Fibroblast of skin of right biceps (primary cell): ENCODE data around the gene PANX2.
"Not testable (repeated sequence)": the region's sequence is repeated elsewhere in the genome, so short reads cannot be mapped to it uniquely, and the experiment has no call there.

Experiments
- DNase-seq: peaks from one replicate; pipeline ENCODE4 v3.0.0-alpha.2; 2013

PANX2 gene

DNA sequence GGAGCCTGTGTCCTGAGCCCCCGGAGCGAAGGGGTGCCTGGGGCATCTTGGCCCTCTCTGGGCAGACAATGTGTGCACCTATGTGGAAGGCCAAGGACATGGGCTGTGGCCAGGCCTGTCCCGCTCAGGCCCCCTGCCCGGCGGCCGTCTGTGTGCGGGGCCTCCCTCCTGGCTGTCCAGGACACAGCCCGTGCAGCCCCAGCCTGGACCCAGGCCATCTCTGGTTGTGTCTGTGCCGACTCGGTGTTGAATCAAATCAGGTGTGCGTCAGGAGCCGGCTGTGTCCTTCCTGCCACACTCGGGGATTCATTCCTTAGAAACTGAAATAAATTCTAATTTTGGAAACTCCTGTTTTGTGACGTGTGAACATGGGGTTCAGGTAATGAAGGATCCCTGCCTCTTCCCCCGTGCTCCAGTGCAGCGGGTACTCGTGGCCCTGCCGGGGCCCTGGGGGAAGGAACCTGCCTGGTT, 28.8 kb downstream of the PANX2 start:
- no peak for DNase-seq

DNA sequence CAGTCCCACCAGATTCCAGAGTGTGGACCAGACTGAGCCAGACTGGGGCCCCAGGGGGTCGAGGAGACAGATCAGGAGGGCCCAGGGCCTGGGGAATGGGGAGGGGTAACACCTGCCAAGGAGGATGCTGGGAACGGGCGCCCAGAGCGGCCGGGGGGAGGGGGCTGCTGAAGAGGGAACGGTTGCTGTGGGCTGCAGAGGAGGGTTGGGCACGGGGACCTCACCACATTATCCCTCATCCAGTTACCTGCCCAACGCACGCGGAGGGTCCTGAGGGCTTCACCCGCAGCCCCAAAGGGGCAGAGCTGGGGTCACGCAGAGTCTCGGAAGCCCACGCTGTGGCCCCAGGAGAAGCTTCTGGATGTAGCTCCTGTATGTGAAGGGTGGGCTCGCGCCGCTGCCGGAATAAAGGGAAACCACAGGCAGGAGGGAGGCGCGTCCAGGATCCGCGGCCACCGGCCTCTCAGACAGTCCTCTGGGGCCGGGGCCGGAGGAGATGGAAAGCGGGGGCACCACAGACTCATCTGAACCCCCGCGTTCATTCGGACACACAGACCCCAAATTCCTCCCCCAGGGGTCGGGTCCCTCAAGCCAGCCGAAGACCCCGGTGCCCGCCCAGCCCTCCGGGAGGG, 29.4 kb downstream of the PANX2 start:
- DNase-seq: no peak

- DNase-seq: peak; percentile 88
These were observed 30.1 kb downstream of the PANX2 start, which contains the start of gene SELENOO for GRCh38 chr22:50200461-50201190. TSS of gene SELENOO (plus strand) at chr22:50201011. CDS start at chr22:50201037, 26 bp downstream.

DNA sequence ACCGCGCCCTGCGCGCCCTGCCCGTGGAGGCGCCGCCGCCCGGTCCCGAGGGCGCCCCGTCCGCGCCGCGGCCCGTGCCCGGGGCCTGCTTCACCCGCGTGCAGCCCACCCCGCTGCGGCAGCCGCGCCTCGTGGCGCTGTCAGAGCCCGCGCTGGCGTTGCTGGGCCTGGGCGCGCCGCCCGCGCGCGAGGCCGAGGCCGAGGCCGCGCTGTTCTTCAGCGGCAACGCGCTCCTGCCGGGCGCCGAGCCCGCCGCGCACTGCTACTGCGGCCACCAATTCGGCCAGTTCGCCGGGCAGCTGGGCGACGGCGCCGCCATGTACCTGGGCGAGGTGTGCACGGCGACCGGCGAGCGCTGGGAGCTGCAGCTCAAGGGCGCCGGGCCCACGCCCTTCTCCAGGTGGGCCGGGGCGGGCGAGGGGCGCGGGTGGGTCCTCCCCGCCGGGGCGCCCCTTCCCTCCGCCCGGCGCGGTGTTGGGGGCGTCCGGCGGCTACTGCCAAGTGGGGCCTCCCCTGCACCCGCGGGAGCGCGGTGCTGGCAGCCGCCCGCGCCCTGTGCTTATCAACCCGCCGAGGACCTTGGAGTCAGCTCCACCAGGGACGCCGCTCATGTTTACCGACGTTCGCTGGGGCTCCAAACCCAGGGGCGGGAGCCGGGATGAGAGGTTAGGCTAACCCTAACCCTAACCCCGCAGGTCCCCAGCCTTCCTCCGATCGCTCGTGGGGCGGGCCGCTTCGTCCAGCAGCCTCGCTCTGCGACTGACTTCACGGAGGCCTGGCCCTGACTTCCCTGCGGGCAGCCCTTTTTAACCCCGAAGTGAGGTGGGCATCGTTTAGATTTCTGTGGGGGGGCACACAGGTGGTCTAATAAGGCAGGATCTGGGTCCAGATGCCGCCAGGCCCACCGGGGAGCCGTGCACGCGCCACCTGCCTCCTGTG, 30.9 kb downstream of the PANX2 start:
- no peak for DNase-seq

- DNase-seq: no peak
These were observed 31.7 kb downstream of the PANX2 start for GRCh38 chr22:50202130-50202666.

- DNase-seq: no peak
These were observed 32.8 kb downstream of the PANX2 start for GRCh38 chr22:50203288-50203687.

DNA sequence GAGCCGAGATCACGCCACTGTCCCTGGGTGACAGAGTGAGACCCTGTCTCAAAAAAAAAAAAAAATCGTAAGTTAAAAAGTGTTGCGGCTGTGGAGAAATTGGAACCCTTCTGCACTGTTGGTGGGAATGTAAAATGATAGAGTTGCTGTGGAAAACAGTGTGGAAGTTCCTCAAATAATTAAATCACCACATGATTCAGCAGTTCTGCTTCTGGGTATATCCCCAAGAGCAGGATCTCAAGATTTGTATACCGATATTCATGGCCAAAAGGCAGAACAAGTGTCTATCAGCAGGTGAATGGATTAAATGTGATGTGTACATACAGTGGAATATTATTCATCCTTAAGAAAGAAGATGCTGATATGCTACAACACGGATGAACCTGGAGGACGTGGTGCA, 34.0 kb downstream of the PANX2 start:
- DNase-seq: no peak

GRCh38 chr22:50204998-50205397, 34.5 kb downstream of the PANX2 start:
- not testable (repeated sequence) for DNase-seq

DNA sequence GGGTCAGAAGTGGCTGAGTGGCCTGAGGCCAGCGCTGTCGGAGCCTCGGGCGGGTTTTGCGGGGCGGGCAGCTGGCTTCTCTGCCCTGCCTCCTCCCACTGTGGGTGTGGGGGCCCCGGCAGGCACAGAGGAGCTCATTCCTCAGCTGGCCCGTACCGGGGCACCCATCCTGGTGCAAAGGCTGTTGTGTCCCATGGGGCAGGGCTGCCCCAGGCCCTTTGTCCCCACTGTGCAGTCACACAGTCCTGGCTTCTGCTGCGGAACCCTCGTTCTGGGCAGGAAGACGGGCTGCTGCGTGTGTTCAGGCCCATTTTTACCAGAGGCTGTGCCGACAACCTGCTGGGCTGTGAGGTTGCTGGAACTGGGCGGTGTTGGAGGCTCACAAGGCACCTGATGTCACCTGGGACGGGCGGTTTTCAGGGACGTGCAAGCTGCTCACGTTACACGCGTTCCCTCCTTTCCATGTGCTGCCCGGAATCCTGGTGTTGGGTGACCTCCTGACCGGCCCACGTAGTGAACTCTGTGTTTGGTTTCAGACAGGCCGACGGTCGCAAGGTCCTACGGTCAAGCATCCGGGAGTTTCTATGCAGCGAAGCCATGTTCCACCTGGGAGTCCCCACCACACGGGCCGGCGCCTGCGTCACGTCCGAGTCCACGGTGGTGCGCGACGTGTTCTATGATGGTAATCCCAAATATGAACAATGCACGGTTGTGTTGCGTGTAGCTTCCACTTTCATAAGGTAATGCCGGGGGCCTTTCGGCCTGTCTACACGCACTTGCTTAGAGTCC, 35.4 kb downstream of the PANX2 start:
- DNase-seq: no peak

- no peak for DNase-seq
These were observed 36.1 kb downstream of the PANX2 start for GRCh38 chr22:50206599-50206998.

- DNase-seq: no peak
These were observed 37.0 kb downstream of the PANX2 start for GRCh38 chr22:50207383-50208140.

GRCh38 chr22:50208430-50208938, 38.0 kb downstream of the PANX2 start:
- DNase-seq: no peak

DNA sequence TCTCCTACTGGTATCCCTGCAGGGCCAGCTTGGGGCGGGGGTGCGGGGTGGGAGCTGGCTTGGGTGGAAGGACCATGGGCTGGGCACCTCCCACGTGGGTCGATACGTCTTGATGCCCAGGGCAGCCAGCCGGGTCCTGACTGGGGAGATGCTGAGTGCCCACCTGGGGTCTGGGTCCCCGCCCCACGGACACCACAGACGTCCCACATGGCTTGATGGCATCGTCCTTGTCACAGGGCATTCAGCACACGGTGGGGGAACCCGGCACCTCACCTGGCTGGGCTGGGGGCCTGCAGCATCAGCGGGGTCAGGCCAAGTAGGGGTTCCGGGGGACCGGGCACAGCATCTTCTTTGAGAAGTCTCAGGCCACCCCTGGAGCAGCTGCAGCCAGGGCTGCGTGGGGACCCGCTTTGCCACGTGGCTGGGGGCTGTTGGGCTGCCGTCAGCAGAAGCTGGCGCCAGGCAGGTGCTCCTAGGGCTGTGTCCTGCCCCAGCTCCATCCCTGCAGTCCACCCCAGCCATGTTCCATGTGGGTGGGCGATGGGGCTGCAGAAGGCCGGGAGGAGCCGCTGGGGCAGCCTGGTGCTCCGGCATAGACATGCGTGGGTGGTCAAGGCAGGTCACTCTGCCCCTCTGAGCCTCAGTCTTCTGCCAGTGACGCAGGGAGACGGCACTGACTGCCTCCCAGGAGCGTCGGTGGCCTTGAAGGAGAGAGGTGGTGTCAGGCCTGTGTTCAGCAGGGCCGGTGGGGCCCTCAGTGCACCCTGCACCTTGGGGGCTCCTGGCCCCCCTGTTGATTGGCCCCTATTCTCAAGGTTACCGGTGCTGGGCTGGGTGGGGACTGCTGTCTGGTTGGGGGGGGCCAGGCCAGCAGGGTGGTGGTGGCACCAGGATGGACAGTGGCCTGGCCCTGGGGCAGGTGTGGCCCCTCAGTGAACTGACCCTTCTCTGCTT, 38.7 kb downstream of the PANX2 start:
- DNase-seq: no peak

DNA sequence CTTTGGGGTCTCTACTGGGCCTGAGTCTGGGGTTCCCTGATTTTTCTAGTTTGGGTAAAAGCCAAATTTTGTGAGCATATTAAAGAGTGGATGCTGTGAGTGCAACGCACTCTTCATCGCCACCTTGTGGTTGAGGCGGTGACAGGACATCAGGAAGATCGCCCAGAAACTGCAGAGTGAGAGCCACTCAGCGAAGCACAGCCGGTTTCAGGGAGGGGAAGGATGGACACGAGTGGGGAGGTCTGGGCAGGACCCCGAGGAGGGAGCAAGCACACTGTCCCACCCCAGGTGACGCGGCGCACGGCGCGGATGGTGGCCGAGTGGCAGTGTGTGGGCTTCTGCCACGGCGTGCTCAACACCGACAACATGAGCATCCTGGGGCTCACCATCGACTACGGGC, 39.4 kb downstream of the PANX2 start:
- peak; percentile 61 for DNase-seq

DNA sequence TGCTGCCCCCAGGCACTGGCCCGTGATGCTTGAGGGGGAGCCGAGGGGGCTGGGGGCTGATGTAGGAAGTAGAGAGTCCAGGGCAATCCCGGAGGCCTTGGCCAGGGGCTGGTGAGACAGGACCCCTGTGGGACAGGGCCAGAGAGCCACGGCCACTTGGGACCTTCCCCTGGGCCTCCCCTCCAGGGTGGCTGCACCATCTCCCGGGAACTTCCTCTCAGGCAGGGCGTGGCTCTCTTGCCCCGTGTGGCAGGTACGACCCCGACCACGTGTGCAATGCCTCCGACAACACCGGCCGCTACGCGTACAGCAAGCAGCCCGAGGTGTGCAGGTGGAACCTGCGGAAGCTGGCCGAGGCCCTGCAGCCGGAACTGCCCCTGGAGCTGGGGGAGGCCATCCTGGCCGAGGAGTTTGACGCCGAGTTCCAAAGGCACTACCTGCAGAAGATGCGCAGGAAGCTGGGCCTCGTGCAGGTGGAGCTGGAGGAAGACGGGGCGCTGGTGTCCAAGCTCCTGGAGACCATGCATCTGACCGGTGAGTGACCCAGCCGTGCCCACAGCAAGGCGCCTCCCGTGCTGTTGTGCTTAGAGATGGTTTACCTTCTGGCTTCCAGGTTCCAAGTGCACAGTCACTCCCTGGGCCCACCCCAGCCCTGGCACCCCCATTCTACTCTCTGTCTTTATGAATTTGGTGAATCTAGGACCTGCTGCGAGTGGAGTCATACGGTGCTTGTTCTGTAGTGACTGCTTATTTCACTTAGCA, 40.0 kb downstream of the PANX2 start:
- DNase-seq: no peak

GRCh38 chr22:50211147-50211546, 40.6 kb downstream of the PANX2 start:
- DNase-seq: no peak

- DNase-seq: no peak
These were observed 42.7 kb downstream of the PANX2 start for GRCh38 chr22:50213263-50213662.

GRCh38 chr22:50215297-50216054, 44.9 kb downstream of the PANX2 start:
- DNase-seq: no peak
